H1 (cell line): ENCODE measurements around the gene UFSP2. TPM values are rescaled to one million over a fixed set of nuclear protein-coding genes. Genes with fewer than 3 reads are reported as not detected.

ENCODE experiments used
- CTCF ChIA-PET: fragments of 300-600 bp; sonication (Branson Sonifier 250); formaldehyde crosslinking; loops from one replicate; lab custom pipeline; 2021; ENCODE audit not compliant: partially characterized antibody; lab: Charles Lee
- POLR2A ChIA-PET: fragments of 300-600 bp; sonication (Branson Sonifier 250); formaldehyde crosslinking; loops from one replicate; lab custom pipeline; 2021; ENCODE audit warnings: inconsistent platforms; ENCODE audit not compliant: partially characterized antibody; lab: Charles Lee
- DNase-seq, 2 experiments: peaks; one replicate each; pipeline versions ENCODE4 v3.0.0 to v3.0.0-alpha.2; 2010 to 2022; ENCODE audit warnings: low spot score in 2 of 2, low read depth in 1 of 2, mixed read lengths in 1 of 2
- FAIRE-seq: peaks from 2 replicates; lab custom pipeline; 2011; peaks lifted over from hg19 to GRCh38; lab: Jason Lieb, UNC
- H2AFZ ChIP-seq: 2 replicates; pipeline ENCODE4 v1.8.1; 2012; ENCODE audit warnings: low read length, inconsistent platforms
- H2AK5ac ChIP-seq: 2 replicates; pipeline ENCODE4 v1.6.1; 2013; ENCODE audit warnings: low read depth, low read length
- H2BK120ac ChIP-seq: replicated peaks from 2 replicates; pipeline ENCODE3; 2013; ENCODE audit warnings: low read depth, low read length, inconsistent platforms
- H2BK12ac ChIP-seq: 2 replicates; pipeline ENCODE4 v1.6.1; 2013; ENCODE audit warnings: low read depth, low read length
- H2BK15ac ChIP-seq: 2 replicates; pipeline ENCODE4 v1.6.1; 2013; ENCODE audit warnings: low read length
- H2BK20ac ChIP-seq: 2 replicates; pipeline ENCODE4 v1.6.1; 2013; ENCODE audit warnings: low read length
- H2BK5ac ChIP-seq: 2 replicates; pipeline ENCODE4 v1.6.1; 2013; ENCODE audit warnings: low read depth, low read length
- H3K14ac ChIP-seq: 2 replicates; pipeline ENCODE4 v1.6.1; 2013; ENCODE audit warnings: inconsistent platforms; ENCODE audit not compliant: insufficient read length
- H3K18ac ChIP-seq: 2 replicates; pipeline ENCODE4 v1.6.1; 2013; ENCODE audit warnings: low read length; ENCODE audit errors: extremely low read depth
- H3K23ac ChIP-seq: 2 replicates; pipeline ENCODE4 v1.6.1; 2013; ENCODE audit warnings: inconsistent platforms; ENCODE audit not compliant: insufficient read length
- H3K23me2 ChIP-seq: 2 replicates; pipeline ENCODE4 v1.6.1; 2013; ENCODE audit warnings: low read depth, low read length
- H3K27ac ChIP-seq: 2 replicates; pipeline ENCODE4 v1.6.1; 2011; ENCODE audit warnings: low read depth, low read length, inconsistent platforms
- H3K27me3 ChIP-seq, 4 experiments: replicated peaks in 1 of 4; 1 replicate in 1 of 4; 2 replicates in 3 of 4; pipeline versions ENCODE4 v1.6.1 to v1.8.1; 2011 to 2013; ENCODE audit warnings: low read length in 3 of 4, mild to moderate bottlenecking in 3 of 4, inconsistent platforms in 2 of 4, mixed read lengths in 2 of 4, moderate library complexity in 1 of 4; ENCODE audit not compliant: control insufficient read depth in 3 of 4, insufficient read depth in 3 of 4; ENCODE audit errors: extremely low read depth in 1 of 4
- H3K36me3 ChIP-seq, 4 experiments: 2 replicates each; pipeline versions ENCODE4 v1.6.1 to v1.8.1; 2011 to 2013; ENCODE audit warnings: mild to moderate bottlenecking in 4 of 4, low read length in 3 of 4, moderate library complexity in 2 of 4, control low read depth in 1 of 4, inconsistent platforms in 1 of 4; ENCODE audit not compliant: insufficient read depth in 4 of 4, control insufficient read depth in 2 of 4
- H3K4ac ChIP-seq: replicated peaks from 2 replicates; pipeline ENCODE3; 2013; ENCODE audit warnings: low read length, low read depth, mixed read lengths, inconsistent platforms; ENCODE audit not compliant: insufficient read length
- H3K4me1 ChIP-seq, 4 experiments: replicated peaks in 1 of 4; 1 replicate in 1 of 4; 2 replicates in 3 of 4; pipeline versions ENCODE4 v1.6.1 to v1.8.1; 2011 to 2013; ENCODE audit warnings: low read length in 3 of 4, inconsistent platforms in 2 of 4, mixed read lengths in 1 of 4; ENCODE audit not compliant: insufficient read depth in 4 of 4, control insufficient read depth in 3 of 4
- H3K4me2 ChIP-seq, 2 experiments: 2 replicates each; pipeline versions ENCODE4 v1.6.1 to v1.8.1; 2011 to 2013; ENCODE audit warnings: low read depth in 2 of 2, low read length in 2 of 2, control low read depth in 1 of 2, inconsistent platforms in 1 of 2, mild to moderate bottlenecking in 1 of 2; ENCODE audit not compliant: insufficient read depth in 1 of 2
- H3K4me3 ChIP-seq, 4 experiments: fragments of 200-600, 300-600 bp in 1 of 4; sonication (generic), shearing (Covaris generic), sonication (Bioruptor Twin) in 1 of 4; 2 replicates each; pipeline versions ENCODE4 v1.5.1 to v1.8.1; 2011 to 2016; ENCODE audit warnings: low read length in 4 of 4, low read depth in 3 of 4, control low read depth in 2 of 4, inconsistent platforms in 2 of 4, mild to moderate bottlenecking in 2 of 4, mixed read lengths in 1 of 4, moderate library complexity in 1 of 4; ENCODE audit not compliant: insufficient read depth in 2 of 4; ENCODE audit errors: extremely low read depth in 1 of 4
- H3K56ac ChIP-seq: replicated peaks from 2 replicates; pipeline ENCODE3; 2013; ENCODE audit warnings: low read depth, mild to moderate bottlenecking, mixed read lengths, low read length, inconsistent platforms; ENCODE audit not compliant: insufficient read length
- H3K79me1 ChIP-seq: 2 replicates; pipeline ENCODE4 v1.6.1; 2013; ENCODE audit warnings: low read depth, low read length, control low read depth
- H3K79me2 ChIP-seq, 2 experiments: 2 replicates each; pipeline versions ENCODE4 v1.6.1 to v1.8.1; 2012 to 2013; ENCODE audit warnings: low read length in 2 of 2, mild to moderate bottlenecking in 2 of 2, inconsistent platforms in 1 of 2; ENCODE audit not compliant: insufficient read depth in 2 of 2, control insufficient read depth in 1 of 2
- H3K9ac ChIP-seq, 4 experiments: replicated peaks in 1 of 4; 1 replicate in 1 of 4; 2 replicates in 3 of 4; pipeline versions ENCODE4 v1.6.1 to v1.8.1; 2011 to 2013; ENCODE audit warnings: low read depth in 3 of 4, low read length in 3 of 4, control low read depth in 2 of 4, mild to moderate bottlenecking in 2 of 4, moderate library complexity in 2 of 4, inconsistent platforms in 1 of 4; ENCODE audit errors: extremely low read depth in 1 of 4
- H3K9me3 ChIP-seq, 2 experiments: 2 replicates each; pipeline versions ENCODE4 v1.6.1 to v1.8.1; 2012 to 2013; ENCODE audit warnings: mild to moderate bottlenecking in 2 of 2, moderate library complexity in 2 of 2, control low read depth in 1 of 2, inconsistent platforms in 1 of 2, low read depth in 1 of 2, low read length in 1 of 2, mixed read lengths in 1 of 2; ENCODE audit not compliant: insufficient read depth in 2 of 2
- H4K20me1 ChIP-seq, 2 experiments: replicated peaks in 1 of 2; 2 replicates each; pipeline versions ENCODE3 to v1.8.1; 2011 to 2013; ENCODE audit warnings: inconsistent platforms in 2 of 2, low read length in 2 of 2, mild to moderate bottlenecking in 1 of 2; ENCODE audit not compliant: insufficient read depth in 2 of 2, control insufficient read depth in 1 of 2
- H4K5ac ChIP-seq: 2 replicates; pipeline ENCODE4 v1.6.1; 2013; ENCODE audit warnings: low read length, low read depth, mixed read lengths, inconsistent platforms; ENCODE audit not compliant: insufficient read length
- H4K8ac ChIP-seq: 2 replicates; pipeline ENCODE4 v1.8.0; 2013; ENCODE audit warnings: mild to moderate bottlenecking, moderate library complexity, low read length, inconsistent platforms; ENCODE audit not compliant: insufficient read depth; ENCODE audit errors: extremely low read depth
- H4K91ac ChIP-seq: replicated peaks from 2 replicates; pipeline ENCODE3; 2013; ENCODE audit warnings: low read length, mixed read lengths, inconsistent platforms; ENCODE audit not compliant: insufficient read length
- ATF2 ChIP-seq: IDR thresholded peaks from 2 replicates; pipeline ENCODE4 v1.6.1; 2012; ENCODE audit warnings: low read length, inconsistent platforms
- BRCA1 ChIP-seq: IDR thresholded peaks from 2 replicates; pipeline ENCODE4 v1.6.1; 2012; ENCODE audit warnings: low read depth, low read length, improper control_type of control experiment
- CBX8 ChIP-seq: fragments of 300-800, 300-1000 bp; sonication (generic); IDR thresholded peaks from 2 replicates; pipeline ENCODE4 v1.7.1; 2016; ENCODE audit warnings: low read depth, low read length, borderline replicate concordance
- CEBPB ChIP-seq: IDR thresholded peaks from 2 replicates; pipeline ENCODE4 v1.6.1; 2012; ENCODE audit warnings: low read depth, low read length
- CREB1 ChIP-seq: IDR thresholded peaks from 2 replicates; pipeline ENCODE4 v1.6.1; 2012; ENCODE audit warnings: inconsistent platforms
- KDM1A ChIP-seq: fragments of 200-600, 300-600 bp; sonication (generic); IDR thresholded peaks from 2 replicates; pipeline ENCODE4 v1.7.1; 2016; ENCODE audit warnings: mild to moderate bottlenecking, low read length, borderline replicate concordance
- MAFK ChIP-seq: IDR thresholded peaks from 2 replicates; pipeline ENCODE4 v1.6.1; 2012; ENCODE audit warnings: low read depth, mild to moderate bottlenecking, improper control_type of control experiment, low read length
- RFX5 ChIP-seq: IDR thresholded peaks from 2 replicates; pipeline ENCODE4 v1.6.1; 2011; ENCODE audit warnings: low read depth, low read length, improper control_type of control experiment, borderline replicate concordance
- RNF2 ChIP-seq: fragments of 200-900, 300-1000 bp; sonication (generic); IDR thresholded peaks from 2 replicates; pipeline ENCODE4 v1.7.1; 2016; ENCODE audit warnings: borderline replicate concordance, low read depth, mild to moderate bottlenecking, antibody characterized with exemption, low read length; ENCODE audit not compliant: poor library complexity, severe bottlenecking; ENCODE audit errors: missing control alignments
- SP1 ChIP-seq: IDR thresholded peaks from 2 replicates; pipeline ENCODE4 v1.6.1; 2011; ENCODE audit warnings: low read depth, low read length
- SP4 ChIP-seq: IDR thresholded peaks from 2 replicates; pipeline ENCODE4 v1.6.1; 2012; ENCODE audit warnings: low read length, inconsistent platforms
- SRF ChIP-seq: IDR thresholded peaks from 2 replicates; pipeline ENCODE4 v1.6.1; 2011; ENCODE audit warnings: mild to moderate bottlenecking, low read depth, low read length, moderate library complexity
- ZNF274 ChIP-seq: IDR thresholded peaks from 2 replicates; pipeline ENCODE4 v1.7.0; 2012; ENCODE audit warnings: low read length, borderline replicate concordance; ENCODE audit errors: extremely low read depth
- WGBS, 2 experiments: shearing (Covaris generic) in 1 of 2; methylation state at CpG; one replicate each; pipeline versions ENCODE4 v1.1.6 to v1.1.7; 2013 to 2015; ENCODE audit warnings: low lambda C conversion rate in 2 of 2, mixed read lengths in 2 of 2, inconsistent platforms in 1 of 2, low coverage in 1 of 2, missing lambda C conversion rate in 1 of 2; ENCODE audit not compliant: insufficient replicate concordance in 2 of 2, insufficient coverage in 1 of 2, insufficient read length in 1 of 2; ENCODE audit errors: extremely low coverage in 1 of 2, missing lambda C conversion rate in 1 of 2; 5-methylcytosine and 5-hydroxymethylcytosine counted together
- polyA plus RNA-seq, 7 experiments: library from polyadenylated mRNA; depleted of rRNA in 3 of 7; stranded (reverse) in 5 of 7; unstranded in 2 of 7; fragments of >200 nt in 5 of 7; fragments of 200-250 nt in 2 of 7; gene quantifications; 1 replicate in 5 of 7; 2 replicates in 1 of 7; 4 replicates in 1 of 7; pipeline versions ENCODE4 v1.2.1 to v1.2.3, GENCODE V29; 2011 to 2013; ENCODE audit warnings: missing spikeins in 2 of 7, mixed read lengths in 2 of 7
- total RNA-seq: library from RNA; stranded (reverse); fragmentation: NEBNext Ultra II Directional; extraction: Animal tissue kit (Norgen Biotek cat#: 25700); gene quantifications from 2 replicates; pipeline ENCODE4 v1.2.1, GENCODE V29; 2021

UFSP2 gene
- total and polyA plus RNA-seq, 2 of the 8 experiments (the other 6 are each of a cell fraction or from before 2014, with no cell fraction given): 22.9 to 26.0 TPM

GRCh38 chr4:185398618-185399017 lies 27.1 kb downstream of the UFSP2 start:
- H3K23ac ChIP-seq: no peak overlapping the region
- H4K8ac ChIP-seq: no peak overlapping the region
- ChIA-PET CTCF (no interaction called here), POLR2A (interaction anchor here (0.6 to 4.8 kb wide), 2 partner anchors 12 to 34 kb away, joined by 3 to 25 read pairs; no protein-coding TSS in a partner anchor)
- 92% methylated on average over 2 of the region's 2 CpGs; no CpG with 5 or more reads in 1 of the 2 experiments for WGBS, 2 experiments
- H3K27me3 ChIP-seq: no peaks in the 10 kb centered on the region
- no peak overlapping the region for H3K56ac ChIP-seq
- H3K27ac ChIP-seq: no peak overlapping the region
- no peak overlapping the region for H2BK20ac ChIP-seq
- H3K79me2 ChIP-seq: no peaks in the 10 kb centered on the region
- no peaks in the 10 kb centered on the region for H4K20me1 ChIP-seq
- H2AK5ac ChIP-seq: no peak overlapping the region
- H2BK15ac ChIP-seq: no peak overlapping the region
- no peak overlapping the region for H3K4me3 ChIP-seq
- H2AFZ ChIP-seq: no peak overlapping the region
- H3K18ac ChIP-seq: no peak overlapping the region
- H3K4ac ChIP-seq: no peak overlapping the region
- no peak for DNase-seq
- H3K9me3 ChIP-seq: no peaks in the 10 kb centered on the region
- no peak overlapping the region for H3K4me2 ChIP-seq
- no peak for FAIRE-seq
- peaks cover 0 to 23% (median 6%) of the 10 kb centered on the region in 4 experiments; a peak in 3 of 8 replicates for H3K36me3 ChIP-seq
- no peak overlapping the region for H3K14ac ChIP-seq
- H2BK12ac ChIP-seq: no peak overlapping the region
- no peak overlapping the region for H4K91ac ChIP-seq
- H3K23me2 ChIP-seq: peaks cover 12% of the 10 kb centered on the region; the same call in 1 of the 2 replicates
- peaks cover 0 to 6% (median 4%) of the 10 kb centered on the region in 4 experiments; a peak in 4 of 7 replicates for H3K4me1 ChIP-seq
- H2BK5ac ChIP-seq: no peak overlapping the region
- no peak overlapping the region for H3K9ac ChIP-seq
- no peaks in the 10 kb centered on the region for H3K79me1 ChIP-seq
- H4K5ac ChIP-seq: no peak overlapping the region
- H2BK120ac ChIP-seq: no peak overlapping the region
- TF ChIP-seq SP4 (no peak), CREB1 (no peak), BRCA1 (no peak), KDM1A (no peak), CBX8 (no peak), SP1 (no peak), RFX5 (no peak), CEBPB (no peak), ZNF274 (no peak), MAFK (no peak), RNF2 (no peak), ATF2 (no peak), SRF (no peak)
